ENCODE data around the gene SGPP2. TPM values are rescaled to one million over a fixed set of nuclear protein-coding genes. Genes with fewer than 3 reads are reported as not detected.

SGPP2 gene
- total RNA-seq, 2 experiments from 2014 or later = 2.8 to 3.0 TPM

- Mint-ChIP-seq H3K27ac (no peak overlapping the region), H3K4me3 (no peak overlapping the region), H3K4me1 (ENCODE audit: low read depth) (peaks cover 13% of the 10 kb centered on the region), H3K9me3 (peaks cover 5% of the 10 kb centered on the region), H3K27me3 (peaks cover 29% of the 10 kb centered on the region), H3K36me3 (ENCODE audit: low read depth) (peaks cover 1% of the 10 kb centered on the region)
- POLR2A ChIA-PET = no interaction called here
- CTCF ChIA-PET = no interaction called here
- intact Hi-C loops (cut with micrococcal nuclease) = no loop called here
- no peak for ATAC-seq
- no peak for DNase-seq
- TF ChIP-seq CTCF (IDR thresholded peaks at IDR 0.05) = no peak
Measured at GRCh38 chr2:222418739-222419138, 5.6 kb upstream of the SGPP2 start.

- ATAC-seq = no peak
- ChIA-PET POLR2A (interaction anchor here (0.6 kb wide), 1 partner anchor 21 kb away, joined by 3 read pairs; no protein-coding TSS in a partner anchor), CTCF (no interaction called here)
- Mint-ChIP-seq H3K27me3 (peaks cover 39% of the 10 kb centered on the region), H3K36me3 (ENCODE audit: low read depth) (peaks cover 7% of the 10 kb centered on the region), H3K27ac (no peak overlapping the region), H3K4me1 (ENCODE audit: low read depth) (peaks cover 20% of the 10 kb centered on the region), H3K9me3 (peaks cover 3% of the 10 kb centered on the region), H3K4me3 (no peak overlapping the region)
- no peak for TF ChIP-seq CTCF (IDR thresholded peaks at IDR 0.05)
- intact Hi-C loops (cut with micrococcal nuclease) = loop anchor here (10.0 kb wide), 1 partner anchor 106 kb away; no protein-coding TSS in a partner anchor
- no peak for DNase-seq
Measured at GRCh38 chr2:222420508-222420907, 3.8 kb upstream of the SGPP2 start.

- Mint-ChIP-seq H3K4me3 (no peak overlapping the region), H3K9me3 (no peaks in the 10 kb centered on the region), H3K27ac (no peak overlapping the region), H3K36me3 (ENCODE audit: low read depth) (peaks cover 7% of the 10 kb centered on the region), H3K27me3 (peaks cover 45% of the 10 kb centered on the region), H3K4me1 (ENCODE audit: low read depth) (peaks cover 25% of the 10 kb centered on the region)
- ATAC-seq (no peak), DNase-seq (no peak)
- ChIA-PET CTCF (no interaction called here), POLR2A (interaction anchor here (0.7 kb wide), 1 partner anchor 532 kb away, joined by 3 read pairs; no protein-coding TSS in a partner anchor)
- intact Hi-C loops (cut with micrococcal nuclease) = loop anchor here (10.0 kb wide), 1 partner anchor 107 kb away; no protein-coding TSS in a partner anchor
- no peak for TF ChIP-seq CTCF (IDR thresholded peaks at IDR 0.05)
Measured at GRCh38 chr2:222421626-222422025, 2.7 kb upstream of the SGPP2 start.

- POLR2A ChIA-PET = no interaction called here
- H3K36me3 Mint-ChIP-seq (ENCODE audit: low read depth) = peaks cover 7% of the 10 kb centered on the region
- H3K4me3 Mint-ChIP-seq = peak overlapping the region; percentile 88
- DNase-seq (no peak), ATAC-seq (no peak)
- H3K9me3 Mint-ChIP-seq = no peaks in the 10 kb centered on the region
- no peak for TF ChIP-seq CTCF (IDR thresholded peaks at IDR 0.05)
- peaks cover 49% of the 10 kb centered on the region for H3K27me3 Mint-ChIP-seq
- CTCF ChIA-PET = no interaction called here
- intact Hi-C loops (cut with micrococcal nuclease) = loop anchor here (10.0 kb wide), 1 partner anchor 108 kb away; no protein-coding TSS in a partner anchor
- H3K4me1 Mint-ChIP-seq (ENCODE audit: low read depth) = peaks cover 38% of the 10 kb centered on the region
- H3K27ac Mint-ChIP-seq = no peak overlapping the region
Measured at GRCh38 chr2:222423186-222423585, 1.2 kb upstream of the SGPP2 start.

- TF ChIP-seq CTCF (IDR thresholded peaks at IDR 0.05) = no peak
- Mint-ChIP-seq H3K27me3 (peaks cover 49% of the 10 kb centered on the region), H3K9me3 (no peaks in the 10 kb centered on the region), H3K36me3 (ENCODE audit: low read depth) (peaks cover 7% of the 10 kb centered on the region), H3K27ac (peak overlapping the region; percentile 92), H3K4me1 (ENCODE audit: low read depth) (peaks cover 38% of the 10 kb centered on the region), H3K4me3 (peak overlapping the region; percentile 88)
- ChIA-PET POLR2A (no interaction called here), CTCF (no interaction called here)
- ATAC-seq (peak; percentile 79), DNase-seq (peak; percentile 79)
- intact Hi-C loops (cut with micrococcal nuclease) = loop anchor here (10.0 kb wide), 1 partner anchor 109 kb away; no protein-coding TSS in a partner anchor
Measured at GRCh38 chr2:222423632-222424275, 589 bp upstream of the SGPP2 start.
